ENCODE measurements around the gene DHX35. TPM values are rescaled to one million over a fixed set of nuclear protein-coding genes. Genes with fewer than 3 reads are reported as not detected.

DHX35 gene
- total and polyA plus RNA-seq, 2 of the 13 experiments (the other 11 are each of a cell fraction or from before 2014, with no cell fraction given): 25.8 to 28.7 TPM

GRCh38 chr20:38962044-38962927 lies at the start of gene DHX35 (continued):
- TF ChIP-seq ZSCAN30 (CRISPR knock-in tag; IDR thresholded peaks at IDR 0.05): no peak
- TF ChIP-seq GABPB1 (CRISPR knock-in tag; IDR thresholded peaks at IDR 0.05): peak; percentile 91
- TF ChIP-seq ZKSCAN8 (CRISPR knock-in tag; IDR thresholded peaks at IDR 0.05; ENCODE audit: borderline replicate concordance): peak; percentile 84; the same call in 1 of the 2 replicates
- no peak for TF ChIP-seq CREM (IDR thresholded peaks at IDR 0.05)
- TF ChIP-seq CREM (CRISPR knock-in tag; IDR thresholded peaks at IDR 0.05): 0 out of 2 replicates have a peak, but pooled peaks have one; percentile 18
- peak; percentile 94 for TF ChIP-seq DZIP1 (CRISPR knock-in tag; IDR thresholded peaks at IDR 0.05)
- TF ChIP-seq ZNF18 (CRISPR knock-in tag; IDR thresholded peaks at IDR 0.05; ENCODE audit: insufficient replicate concordance): peak; percentile 56
- peak; percentile 98 for TF ChIP-seq THAP9 (CRISPR knock-in tag; IDR thresholded peaks at IDR 0.05; ENCODE audit: borderline replicate concordance)
- peak; percentile 26; the same call in 1 of the 2 replicates for TF ChIP-seq SOX5 (CRISPR knock-in tag; IDR thresholded peaks at IDR 0.05; ENCODE audit: borderline replicate concordance)
- TF ChIP-seq ZBTB39 (CRISPR knock-in tag; IDR thresholded peaks at IDR 0.05): peak; percentile 86
- TF ChIP-seq NCOA1 (CRISPR knock-in tag; IDR thresholded peaks at IDR 0.05): no peak; the same call in 1 of the 2 replicates
- TF ChIP-seq FOXA1 (IDR thresholded peaks at IDR 0.05): no peak
- no peak; the same call in none of the 2 replicates for TF ChIP-seq FOXA1 (CRISPR knock-in tag; IDR thresholded peaks at IDR 0.05)
- TF ChIP-seq ZNF572 (CRISPR knock-in tag; IDR thresholded peaks at IDR 0.05): peak; percentile 61; the same call in 1 of the 2 replicates
- TF ChIP-seq PHF8 (CRISPR knock-in tag; IDR thresholded peaks at IDR 0.05): peak; percentile 99
- TF ChIP-seq RXRA (CRISPR knock-in tag; IDR thresholded peaks at IDR 0.05): peak; percentile 94
- peak; percentile 75; the same call in 1 of the 2 replicates for TF ChIP-seq SRY (CRISPR knock-in tag; IDR thresholded peaks at IDR 0.05)
- peak; percentile 96 for TF ChIP-seq ZNF761 (CRISPR knock-in tag; conservative IDR thresholded peaks at IDR 0.05)
- no peak for TF ChIP-seq NFE2L2 (IDR thresholded peaks at IDR 0.05; ENCODE audit: low read length)
- TF ChIP-seq CCDC6 (CRISPR knock-in tag; IDR thresholded peaks at IDR 0.05): peak; percentile 90; the same call in 1 of the 2 replicates
- TF ChIP-seq RFX3 (CRISPR knock-in tag; IDR thresholded peaks at IDR 0.05): no peak

Measured in HepG2 (cell line).